ENCODE results near the gene CCDC200. TPM values are rescaled to one million over a fixed set of nuclear protein-coding genes. Genes with fewer than 3 reads are reported as not detected.

CCDC200 gene
- total RNA-seq, 1 experiment from 2014 or later: not detected

- Histone ChIP-seq H4K5ac (ENCODE audit: insufficient read length, low read depth, low read length) (no peak overlapping the region), H2BK12ac (ENCODE audit: insufficient read length, low read depth, low read length) (no peak overlapping the region), H2AFZ (ENCODE audit: low read length) (no peak overlapping the region), H2BK15ac (ENCODE audit: low read depth, low read length) (no peak overlapping the region), H3K4me2 (ENCODE audit: insufficient read depth, insufficient read length, low read length) (no peak overlapping the region), H3K9me3 (ENCODE audit: control insufficient read depth, low read depth, low read length) (no peaks in the 10 kb centered on the region), H3K79me1 (ENCODE audit: insufficient read depth, low read depth, low read length, poor library complexity, severe bottlenecking) (no peaks in the 10 kb centered on the region), H3K4ac (ENCODE audit: low read depth, low read length) (no peak overlapping the region), H3K56ac (ENCODE audit: insufficient read length, low read depth, low read length) (no peak overlapping the region), H3K18ac (ENCODE audit: insufficient read length, low read depth, low read length) (no peak overlapping the region), H3T11ph (ENCODE audit: low read length) (no peak overlapping the region), H4K8ac (replicated peaks; ENCODE audit: insufficient read length, low read depth, low read length) (no peak overlapping the region), H4K91ac (ENCODE audit: insufficient read length, low read depth, low read length) (no peak overlapping the region), H3K14ac (ENCODE audit: insufficient read depth, low read length) (no peak overlapping the region), H3K23me2 (ENCODE audit: insufficient read length, low read depth, low read length, poor library complexity, severe bottlenecking) (no peaks in the 10 kb centered on the region), H3K9ac (ENCODE audit: extremely low read depth, insufficient read length, low read length) (no peak overlapping the region), H3K4me1 (ENCODE audit: insufficient read depth, low read length) (no peaks in the 10 kb centered on the region), H2BK5ac (ENCODE audit: insufficient read length, low read length) (no peak overlapping the region), H3K27me3 (ENCODE audit: insufficient read depth, low read length) (no peaks in the 10 kb centered on the region), H4K20me1 (ENCODE audit: control insufficient read depth, insufficient read depth, insufficient read length) (no peaks in the 10 kb centered on the region), H3K79me2 (ENCODE audit: insufficient read depth, low read length) (no peaks in the 10 kb centered on the region), H2BK20ac (ENCODE audit: low read depth, low read length, poor library complexity, severe bottlenecking) (no peak overlapping the region), H3K27ac (ENCODE audit: insufficient read length, low read depth, low read length) (no peak overlapping the region), H2BK120ac (ENCODE audit: low read depth, low read length, poor library complexity, severe bottlenecking) (no peak overlapping the region), H3K23ac (ENCODE audit: insufficient read length, low read depth, low read length) (no peak overlapping the region), H2AK5ac (ENCODE audit: insufficient read length, low read length) (no peak overlapping the region)
- H3K27ac Mint-ChIP-seq: no peak overlapping the region
- WGBS (ENCODE audit: extremely low coverage, insufficient read length, low lambda C conversion rate): no CpG with 5 or more reads among the region's 2 CpGs
- no peak overlapping the region for H3K4me3 Mint-ChIP-seq
- no peak for TF ChIP-seq CTCF (conservative IDR thresholded peaks at IDR 0.05)
- H3K9me3 Mint-ChIP-seq: no peaks in the 10 kb centered on the region
- DNase-seq: no peak
- H3K4me1 Mint-ChIP-seq: no peaks in the 10 kb centered on the region
- H3K36me3 Mint-ChIP-seq (ENCODE audit: insufficient read depth in 1 of 3, low read depth in 3 of 3): peaks cover 17 to 69% (median 67%) of the 10 kb centered on the region in 3 experiments; a peak in 6 of 7 replicates
- H3K27me3 Mint-ChIP-seq (ENCODE audit: low read depth): no peaks in the 10 kb centered on the region
Measured at GRCh38 chr17:43199633-43200032, 28.8 kb downstream of the CCDC200 start.
